Measurements from ENCODE around the gene RTN1. TPM values are rescaled to one million over a fixed set of nuclear protein-coding genes. Genes with fewer than 3 reads are reported as not detected.

The RTN1 gene
- total and polyA plus RNA-seq, 9 of the 15 experiments (the other 6 are each of a cell fraction or from before 2014, with no cell fraction given) = 0.03 to 0.09 TPM; not detected in 7

- Histone ChIP-seq H3K9ac (ENCODE audit: insufficient read depth in 1 of 2, low read depth in 2 of 2, low read length in 2 of 2) (no peak overlapping the region), H4K20me1 (replicated peaks; ENCODE audit: control insufficient read depth, insufficient read depth, low read length) (no peaks in the 10 kb centered on the region), H3K79me2 (ENCODE audit: control insufficient read depth, insufficient read depth, low read length) (no peaks in the 10 kb centered on the region), H3K27me3 (ENCODE audit: control insufficient read depth in 2 of 2, insufficient read depth in 2 of 2, low read length in 2 of 2) (no peaks in the 10 kb centered on the region), H3K27ac (ENCODE audit: extremely low read depth, low read depth, low read length) (no peak overlapping the region), H3K9me1 (ENCODE audit: control insufficient read depth, insufficient read depth, low read length) (no peaks in the 10 kb centered on the region), H2AFZ (ENCODE audit: low read depth, low read length) (no peak overlapping the region), H3K4me2 (ENCODE audit: insufficient read depth, low read length) (no peak overlapping the region), H3K4me3 (no peak overlapping the region), H3K9me3 (replicated peaks; ENCODE audit: control insufficient read depth, insufficient read depth, low read depth, low read length) (no peaks in the 10 kb centered on the region), H3K36me3 (ENCODE audit: control insufficient read depth, insufficient read depth, low read length) (no peaks in the 10 kb centered on the region), H3K4me1 (replicated peaks in 1 of 2; ENCODE audit: control insufficient read depth in 2 of 2, insufficient read depth in 2 of 2, low read length in 2 of 2) (no peaks in the 10 kb centered on the region)
- no peak for ATAC-seq
- 0% methylated on average over 1 of the region's 1 CpG for WGBS (ENCODE audit: insufficient coverage, low coverage, missing lambda C conversion rate)
- POLR2A ChIA-PET = no interaction called here
- in situ Hi-C loops (cut with MboI) (no loop called here), intact Hi-C loops (cut with micrococcal nuclease) (no loop called here)
- no peak for FAIRE-seq
- no TSS peak for BruUV-seq (replicated peaks)
- TF ChIP-seq SRF (CRISPR knock-in tag; IDR thresholded peaks at IDR 0.05) (no peak), SNIP1 (IDR thresholded peaks at IDR 0.05; ENCODE audit: low read depth) (no peak), USF2 (CRISPR knock-in tag; IDR thresholded peaks at IDR 0.05) (no peak), RBBP5 (IDR thresholded peaks at IDR 0.05; ENCODE audit: borderline replicate concordance, insufficient read depth, low read length, poor library complexity, severe bottlenecking) (no peak), MAZ (CRISPR knock-in tag; conservative IDR thresholded peaks at IDR 0.05 in 1 of 2, IDR thresholded peaks at IDR 0.05 in 1 of 2) (no peak), NFATC3 (IDR thresholded peaks at IDR 0.05) (no peak), TBL1XR1 (IDR thresholded peaks at IDR 0.05; ENCODE audit: low read length in 2 of 2) (no peak), ZNF124 (CRISPR knock-in tag; IDR thresholded peaks at IDR 0.05) (no peak), TEAD1 (CRISPR knock-in tag; IDR thresholded peaks at IDR 0.05) (no peak), RBM34 (IDR thresholded peaks at IDR 0.05; ENCODE audit: borderline replicate concordance, insufficient read depth, low read length) (no peak), HNRNPUL1 (IDR thresholded peaks at IDR 0.05; ENCODE audit: low read length) (no peak)
- TF ChIP-seq, protein P1, sequence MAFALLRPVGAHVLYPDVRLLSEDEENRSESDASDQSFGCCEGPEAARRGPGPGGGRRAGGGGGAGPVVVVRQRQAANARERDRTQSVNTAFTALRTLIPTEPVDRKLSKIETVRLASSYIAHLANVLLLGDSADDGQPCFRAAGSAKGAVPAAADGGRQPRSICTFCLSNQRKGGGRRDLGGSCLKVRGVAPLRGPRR (CRISPR knock-in tag; IDR thresholded peaks at IDR 0.05) = no peak
- DNase-seq (ENCODE audit: extremely low read depth in 1 of 4, low spot score in 3 of 4) = no peak
- CTCF ChIA-PET (ENCODE audit: low intra/inter-chr PET ratio) = no interaction called here
Observed at GRCh38 chr14:59768855-59769375, 101.7 kb downstream of the RTN1 start.

Data from K562 (cell line).